M059J (cell line): Measurements from ENCODE around the gene UCK2. TPM values are rescaled to one million over a fixed set of nuclear protein-coding genes. Genes with fewer than 3 reads are reported as not detected.

Experiments used
- DNase-seq: peaks from one replicate; pipeline ENCODE4 v3.0.0-alpha.2; 2012; ENCODE audit warnings: low read depth
- total RNA-seq: library from RNA; depleted of rRNA; stranded (reverse); fragments of >200 nt; shearing (Covaris generic); gene quantifications from 2 replicates; pipeline ENCODE4 v1.2.3, GENCODE V29; 2014; rRNA removed

UCK2 gene
- total RNA-seq, 1 experiment from 2014 or later = 48.0 TPM

GRCh38 chr1:165936542-165936941 lies 109.1 kb downstream of the UCK2 start:
- no peak for DNase-seq

GRCh38 chr1:165937829-165938228 lies 110.4 kb downstream of the UCK2 start:
- no peak for DNase-seq

DNA sequence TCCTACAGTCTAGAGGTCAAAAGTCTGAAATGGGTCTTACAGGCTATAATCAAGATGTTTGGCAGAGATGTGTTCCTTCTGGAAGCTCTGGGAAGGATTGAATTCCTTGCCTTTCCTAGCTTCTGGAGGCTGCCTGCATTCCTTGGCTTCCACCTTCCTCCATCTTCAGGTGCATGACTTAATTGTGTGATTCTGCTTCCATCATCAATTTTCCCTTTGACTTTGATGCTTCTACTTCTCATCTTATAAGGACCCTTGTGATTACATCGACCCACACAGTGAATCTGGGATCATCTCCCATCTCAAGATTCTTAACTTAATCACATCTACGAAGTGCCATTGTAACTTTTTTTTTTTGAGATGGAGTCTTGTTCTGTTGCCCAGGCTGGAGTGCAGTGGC lies 111.4 kb downstream of the UCK2 start:
- no peak for DNase-seq

GRCh38 chr1:165941531-165941930 lies 114.1 kb downstream of the UCK2 start:
- DNase-seq = no peak

GRCh38 chr1:165942062-165942461 lies 114.6 kb downstream of the UCK2 start:
- no peak for DNase-seq

- DNase-seq = no peak
Measured at GRCh38 chr1:165942927-165943597, 115.6 kb downstream of the UCK2 start.

DNA sequence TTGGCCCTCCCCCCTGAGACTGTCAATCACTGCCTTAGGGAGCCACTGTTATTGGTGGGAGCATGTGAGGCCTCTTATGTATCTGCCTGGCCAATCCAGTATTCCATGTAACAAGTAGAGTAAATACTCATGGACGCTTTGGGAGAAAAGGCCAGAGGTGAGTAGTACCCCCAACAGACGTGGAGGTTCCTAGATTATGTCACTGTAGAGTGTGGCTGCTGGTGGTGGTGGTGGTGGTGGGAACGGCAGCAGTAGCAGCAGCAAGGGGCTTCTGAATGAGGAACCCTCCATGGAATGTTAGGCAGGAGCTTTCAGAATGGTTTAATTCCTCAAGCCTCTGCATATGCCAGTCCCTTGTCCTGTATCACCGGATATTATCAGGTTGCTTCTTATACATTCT lies 118.5 kb downstream of the UCK2 start:
- DNase-seq = no peak

GRCh38 chr1:165947797-165948455 lies 120.5 kb downstream of the UCK2 start:
- DNase-seq = no peak

- DNase-seq = peak; percentile 15
Measured at GRCh38 chr1:165949335-165950130, 122.1 kb downstream of the UCK2 start.

GRCh38 chr1:165954940-165955339 lies 127.5 kb downstream of the UCK2 start:
- DNase-seq = no peak

- DNase-seq = no peak
Measured at GRCh38 chr1:165958306-165958705, 130.9 kb downstream of the UCK2 start.

DNA sequence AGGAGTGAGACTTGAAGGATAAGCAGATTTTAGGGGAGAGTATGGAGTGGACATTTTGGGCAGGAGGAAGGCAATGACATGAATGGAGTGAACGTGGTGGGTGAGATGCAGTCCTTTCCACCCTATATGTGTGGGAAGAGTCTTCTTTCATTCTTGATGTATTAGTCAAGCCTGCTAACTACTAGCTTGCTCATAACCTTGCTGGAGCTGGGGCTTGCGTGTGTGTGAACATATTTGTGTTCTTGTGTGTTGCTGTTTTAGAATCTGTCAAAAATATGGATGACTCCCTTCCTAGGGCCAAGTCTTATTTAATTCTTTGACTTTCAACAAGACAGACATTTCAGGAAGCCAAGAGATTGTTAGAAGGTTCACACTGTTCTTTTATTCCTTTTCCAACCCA lies 132.7 kb downstream of the UCK2 start:
- DNase-seq = no peak

- DNase-seq = no peak
Measured at GRCh38 chr1:165960881-165961280, 133.5 kb downstream of the UCK2 start.

Other genes starting within 250 kb of the UCK2 start
- gene MGST3, start 196.4 kb upstream of the UCK2 start, total RNA-seq = 89.6 and 99.6 TPM in 2 replicates
- 50.3 and 55.9 TPM in 2 replicates for gene ALDH9A1, start 129.1 kb upstream of the UCK2 start, total RNA-seq
- 153 and 219 TPM in 2 replicates for gene TMCO1, start 58.7 kb upstream of the UCK2 start, total RNA-seq